Naive thymus-derived CD4-positive, alpha-beta T cell (primary cell): Measurements from ENCODE around the gene ATF7. TPM values are rescaled to one million over a fixed set of nuclear protein-coding genes. Genes with fewer than 3 reads are reported as not detected.

Experiments
- ATAC-seq: fragments of 150-1000 bp; cut with Tn5 transposase; 2 replicates; pipeline ENCODE4 v1.10.0; 2021; ENCODE audit warnings: mild to moderate bottlenecking, moderate library complexity
- CTCF ChIA-PET: fragments of 350-600 bp; sonication (Branson Sonifier 250); formaldehyde crosslinking; loops from one replicate; lab custom pipeline; 2021; ENCODE audit warnings: antibody characterized with exemption; lab: Charles Lee
- POLR2A ChIA-PET: fragments of 350-600 bp; sonication (Branson Sonifier 250); formaldehyde crosslinking; loops from one replicate; lab custom pipeline; 2021; ENCODE audit warnings: antibody characterized with exemption, inconsistent platforms; lab: Charles Lee
- DNase-seq, 9 donors: peaks; one replicate each; pipeline versions ENCODE4 v3.0.0 to v3.0.0-alpha.2; 2020 to 2022; ENCODE audit warnings: mixed read lengths in 1 of 9
- H3K27ac ChIP-seq: one replicate; pipeline ENCODE4 v1.7.0; 2013; ENCODE audit warnings: mild to moderate bottlenecking, low read depth, low read length, moderate library complexity
- H3K27me3 ChIP-seq, 2 donors: one replicate each; pipeline ENCODE4 v1.7.0; 2013; ENCODE audit warnings: low read length in 2 of 2, mild to moderate bottlenecking in 2 of 2, moderate library complexity in 2 of 2; ENCODE audit not compliant: control insufficient read depth in 2 of 2, insufficient read depth in 2 of 2
- H3K36me3 ChIP-seq, 3 experiments: 1 replicate in 2 of 3; 2 replicates in 1 of 3; pipeline ENCODE4 v1.7.0; 2013; ENCODE audit warnings: low read length in 3 of 3, mild to moderate bottlenecking in 3 of 3, moderate library complexity in 1 of 3; ENCODE audit not compliant: insufficient read depth in 3 of 3, control insufficient read depth in 2 of 3
- H3K4me1 ChIP-seq, 2 donors: one replicate each; pipeline ENCODE4 v1.7.0; 2013; ENCODE audit warnings: low read length in 2 of 2, mild to moderate bottlenecking in 2 of 2, moderate library complexity in 1 of 2; ENCODE audit not compliant: control insufficient read depth in 2 of 2, insufficient read depth in 2 of 2
- H3K4me3 ChIP-seq: 2 replicates; pipeline ENCODE4 v1.7.0; 2013; ENCODE audit warnings: mild to moderate bottlenecking, low read length
- H3K9me3 ChIP-seq, 3 experiments: 1 replicate in 2 of 3; 2 replicates in 1 of 3; pipeline ENCODE4 v1.7.0; 2013; ENCODE audit warnings: low read length in 3 of 3; ENCODE audit not compliant: control insufficient read depth in 2 of 3
- H3K27ac Mint-ChIP-seq, 9 donors: one replicate each; pipeline ENCODE4 v1.8.0; 2020 to 2022; ENCODE audit warnings: mixed read lengths in 9 of 9, mild to moderate bottlenecking in 8 of 9, moderate library complexity in 5 of 9, inconsistent platforms in 2 of 9
- H3K27me3 Mint-ChIP-seq, 5 donors: one replicate each; pipeline ENCODE4 v1.8.0; 2021 to 2022; ENCODE audit warnings: mixed read lengths in 5 of 5, mild to moderate bottlenecking in 1 of 5
- H3K36me3 Mint-ChIP-seq, 5 donors: one replicate each; pipeline ENCODE4 v1.8.0; 2020 to 2022; ENCODE audit warnings: mixed read lengths in 5 of 5, mild to moderate bottlenecking in 3 of 5, inconsistent platforms in 1 of 5
- H3K4me1 Mint-ChIP-seq, 7 donors: one replicate each; pipeline ENCODE4 v1.8.0; 2020 to 2022; ENCODE audit warnings: mixed read lengths in 7 of 7, mild to moderate bottlenecking in 3 of 7, inconsistent platforms in 1 of 7
- H3K4me3 Mint-ChIP-seq, 10 donors: one replicate each; pipeline ENCODE4 v1.8.0; 2020 to 2022; ENCODE audit warnings: mild to moderate bottlenecking in 10 of 10, mixed read lengths in 10 of 10, moderate library complexity in 6 of 10, inconsistent platforms in 2 of 10
- H3K9me3 Mint-ChIP-seq, 11 donors: one replicate each; pipeline ENCODE4 v1.8.0; 2020 to 2022; ENCODE audit warnings: mixed read lengths in 11 of 11, mild to moderate bottlenecking in 4 of 11, inconsistent platforms in 1 of 11, moderate library complexity in 1 of 11
- intact Hi-C, 2 donors: fragments of 100-400 bp; cut with micrococcal nuclease; formaldehyde crosslinking; loops; one replicate each; pipeline ENCODE4 v1.15.1; 2023
- polyA plus RNA-seq, 2 donors: library from polyadenylated mRNA; unstranded; fragments of 300-500 nt; fragmentation: Illumina TruSeq; gene quantifications; one replicate each; pipeline ENCODE4 v1.2.3, GENCODE V29; 2021
- total RNA-seq, 6 experiments: library from RNA in 5 of 6; stranded (reverse) in 5 of 6; gene quantifications; 1 replicate in 5 of 6; 2 replicates in 1 of 6; pipeline ENCODE4 v1.2.3 and lab custom pipeline; 2021 to 2026

Gene ATF7
- total and polyA plus RNA-seq, 7 experiments from 2014 or later: 14.5 to 39.5 (median 29.7) TPM

DNA sequence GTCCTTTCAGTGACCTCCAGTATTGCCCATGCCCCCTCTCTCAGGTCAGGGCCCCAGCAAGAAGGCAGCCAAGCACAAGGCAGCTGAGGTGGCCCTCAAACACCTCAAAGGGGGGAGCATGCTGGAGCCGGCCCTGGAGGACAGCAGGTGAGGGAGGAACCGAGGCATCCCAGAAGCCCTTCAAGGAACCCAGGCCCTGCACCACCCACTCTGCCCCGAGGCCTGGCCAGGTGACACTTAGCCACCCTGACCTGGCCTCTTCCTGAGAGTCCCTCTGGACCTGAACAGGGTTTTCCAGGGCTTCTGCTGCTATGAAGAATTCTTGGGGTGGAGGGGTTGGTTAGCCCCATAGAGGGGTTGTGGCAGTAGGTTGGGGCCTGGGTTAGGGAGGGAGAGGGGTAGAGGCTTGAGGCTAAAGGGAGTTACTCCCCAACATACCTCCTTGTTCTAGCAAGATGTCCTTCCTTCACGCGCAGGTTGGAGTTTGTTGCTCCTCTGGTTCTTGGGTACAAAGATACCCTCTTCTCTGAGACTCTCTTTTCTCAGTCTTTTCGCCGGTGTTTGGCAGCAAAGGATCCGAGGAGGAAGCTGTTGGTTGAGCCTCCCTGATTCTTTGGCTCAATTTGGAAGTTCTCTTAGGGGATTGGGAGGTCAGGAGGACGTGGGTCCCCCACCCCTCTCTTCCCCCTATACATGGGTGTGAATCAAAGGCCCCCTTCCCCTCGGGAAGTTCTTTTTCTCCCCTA lies 123.0 kb downstream of the ATF7 start:
- ATAC-seq (no peak), DNase-seq (no peak)
- Histone ChIP-seq H3K9me3 (no peaks in the 10 kb centered on the region), H3K27me3 (no peaks in the 10 kb centered on the region), H3K27ac (peak overlapping the region; percentile 16), H3K4me3 (no peak overlapping the region), H3K36me3 (peaks cover 0 to 40% (median 0%) of the 10 kb centered on the region in 3 experiments), H3K4me1 (peaks cover 20 to 26% of the 10 kb centered on the region in 2 donors)
- H3K4me3 Mint-ChIP-seq: peak overlapping the region in 5 of 10 donors; percentile 9 to 34 (median 16)
- peaks cover 0 to 14% (median 0%) of the 10 kb centered on the region in 5 donors for H3K36me3 Mint-ChIP-seq
- peak overlapping the region in 5 of 9 donors; percentile 12 to 74 (median 60) for H3K27ac Mint-ChIP-seq
- ChIA-PET CTCF (interaction anchor here (1.1 to 1.4 kb wide), 3 partner anchors 9 to 54 kb away, joined by 3 to 5 read pairs (median 4); no protein-coding TSS in a partner anchor), POLR2A (interaction anchor here (0.7 to 5.9 kb wide), 7 partner anchors 11 to 158 kb away, joined by 3 to 47 read pairs (median 4); partner anchors contain the start of gene PRR13)
- intact Hi-C loops: loop anchor here (5.0 to 10.0 kb wide), 2 partner anchors 281 to 448 kb away; partner anchors contain the start of gene TNS2 (in 1 of the 2)
- H3K27me3 Mint-ChIP-seq: no peaks in the 10 kb centered on the region
- H3K4me1 Mint-ChIP-seq: peaks cover 15 to 38% (median 28%) of the 10 kb centered on the region in 7 donors
- H3K9me3 Mint-ChIP-seq: peaks cover 0 to 1% (median 0%) of the 10 kb centered on the region in 11 donors

DNA sequence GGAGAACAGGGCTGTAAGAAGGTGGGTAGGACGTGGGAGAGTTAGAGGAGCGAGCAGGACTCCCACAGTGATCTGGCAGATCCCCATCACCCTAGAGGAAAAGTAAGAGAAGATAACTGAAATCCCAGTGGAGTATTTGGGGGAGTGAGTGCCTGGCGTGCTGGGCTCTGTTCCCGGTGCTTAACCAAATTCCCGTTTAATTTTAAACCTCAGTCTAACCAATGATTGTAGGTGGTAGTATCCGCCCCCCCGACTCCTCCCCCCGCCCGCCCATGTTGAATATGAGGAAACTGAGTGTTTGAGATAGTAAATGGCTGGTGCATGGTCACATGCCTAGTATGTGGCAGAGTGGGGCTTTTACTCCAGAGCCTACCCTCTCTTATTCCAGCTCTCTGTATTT lies 123.9 kb downstream of the ATF7 start:
- DNase-seq (no peak), ATAC-seq (no peak)
- Histone ChIP-seq H3K27me3 (no peaks in the 10 kb centered on the region), H3K4me1 (peaks cover 24 to 27% of the 10 kb centered on the region in 2 donors), H3K27ac (peak overlapping the region; percentile 98), H3K9me3 (no peaks in the 10 kb centered on the region), H3K36me3 (peaks cover 0 to 40% (median 0%) of the 10 kb centered on the region in 3 experiments), H3K4me3 (no peak overlapping the region)
- Mint-ChIP-seq H3K9me3 (peaks cover 0 to 1% (median 0%) of the 10 kb centered on the region in 11 donors), H3K27me3 (no peaks in the 10 kb centered on the region), H3K36me3 (peaks cover 0 to 14% (median 0%) of the 10 kb centered on the region in 5 donors), H3K4me1 (peaks cover 15 to 43% (median 36%) of the 10 kb centered on the region in 7 donors), H3K27ac (peak overlapping the region; percentile 87 to 100 (median 97)), H3K4me3 (peak overlapping the region in 7 of 10 donors; percentile 43 to 96 (median 89))
- intact Hi-C loops: loop anchor here (5.0 to 10.0 kb wide), 2 partner anchors 280 to 448 kb away; partner anchors contain the start of gene TNS2 (in 1 of the 2)
- ChIA-PET CTCF (interaction anchor here (1.1 kb wide), 1 partner anchor 53 kb away, joined by 4 read pairs; no protein-coding TSS in a partner anchor), POLR2A (interaction anchor here (0.8 to 5.9 kb wide), 6 partner anchors 11 to 181 kb away, joined by 3 to 47 read pairs (median 18); partner anchors contain the start of genes AAAS and SP1)

GRCh38 chr12:53501615-53502181 lies 124.5 kb downstream of the ATF7 start:
- no peaks in the 10 kb centered on the region for H3K27me3 ChIP-seq
- intact Hi-C loops: loop anchor here (1.0 to 10.0 kb wide), 16 partner anchors 8 to 495 kb away; partner anchors contain the start of genes ATF7 (in 2 of the 2), CALCOCO1 (in 2 of the 2), PFDN5 (in 2 of the 2) and AAAS (in 1 of the 2)
- H3K27ac ChIP-seq: peak overlapping the region; percentile 98
- no peak for DNase-seq
- no peak for ATAC-seq
- Mint-ChIP-seq H3K36me3 (peaks cover 0 to 14% (median 0%) of the 10 kb centered on the region in 5 donors), H3K4me3 (peak overlapping the region; percentile 86 to 96 (median 92)), H3K4me1 (peaks cover 15 to 49% (median 37%) of the 10 kb centered on the region in 7 donors), H3K27me3 (no peaks in the 10 kb centered on the region), H3K27ac (peak overlapping the region; percentile 87 to 100 (median 97)), H3K9me3 (peaks cover 0 to 1% (median 0%) of the 10 kb centered on the region in 11 donors)
- POLR2A ChIA-PET: interaction anchor here (0.6 to 5.9 kb wide), 25 partner anchors 10 to 495 kb away, joined by 3 to 47 read pairs (median 6); partner anchors contain the start of genes AAAS, ATF7, ATP5MC2 and EIF4B
- H3K9me3 ChIP-seq: no peaks in the 10 kb centered on the region
- H3K36me3 ChIP-seq: peaks cover 0 to 36% (median 0%) of the 10 kb centered on the region in 3 experiments
- CTCF ChIA-PET: interaction anchor here (0.6 to 1.6 kb wide), 9 partner anchors 10 to 456 kb away, joined by 3 to 7 read pairs (median 4); partner anchors contain the start of gene SP1
- H3K4me3 ChIP-seq: peak overlapping the region; percentile 70
- H3K4me1 ChIP-seq: peaks cover 24 to 27% of the 10 kb centered on the region in 2 donors

DNA sequence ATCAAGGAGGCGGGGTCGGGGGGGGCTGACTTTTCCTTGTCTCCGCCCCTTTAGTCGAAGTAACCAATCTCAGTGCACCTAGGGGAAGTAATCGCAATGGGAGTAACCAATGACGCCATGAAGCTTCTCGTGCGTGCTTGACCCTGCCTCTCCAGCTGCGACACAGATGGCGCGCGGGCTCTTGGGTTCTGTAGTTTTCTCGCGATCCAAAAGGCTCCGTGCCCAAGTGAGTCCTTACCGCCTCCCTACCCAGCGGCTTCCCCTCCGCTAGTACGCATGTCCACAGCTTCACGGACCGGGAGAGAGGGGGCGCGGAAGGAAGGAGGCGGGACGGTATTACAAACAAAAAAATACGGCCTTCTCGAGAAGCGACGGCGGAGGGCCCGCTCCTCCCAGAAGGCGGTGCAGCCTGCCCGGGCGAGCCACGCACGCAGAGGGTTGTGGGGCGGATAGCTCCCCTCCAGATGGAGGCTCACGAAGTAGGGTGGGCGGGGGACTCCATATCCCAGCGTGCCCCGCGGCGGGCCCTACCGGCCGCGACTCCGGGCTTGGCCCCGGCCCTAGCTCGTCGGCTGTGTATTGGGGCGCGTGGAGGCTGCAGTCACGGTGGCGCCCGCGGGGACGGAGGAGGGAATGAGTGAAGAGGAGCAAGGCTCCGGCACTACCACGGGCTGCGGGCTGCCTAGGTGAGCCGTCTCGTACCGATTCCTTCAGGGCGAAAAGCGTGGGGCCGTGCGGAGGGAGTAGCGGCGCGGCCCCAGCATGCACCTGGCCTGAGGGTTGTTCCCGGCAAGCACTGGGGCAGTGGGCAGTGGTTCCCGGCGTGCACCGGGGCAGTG lies 125.2 kb downstream of the ATF7 start, which contains the start of gene TARBP2:
Gene TARBP2, plus strand, starts transcription at position 508 of the 839 bp plus-strand sequence. Its CDS starts 126 bp downstream, at position 634.
- intact Hi-C loops: loop anchor here (1.0 to 10.0 kb wide), 20 partner anchors 7 to 779 kb away; partner anchors contain the start of genes AAAS (in 2 of the 2), ATF7 (in 2 of the 2), CALCOCO1 (in 2 of the 2) and CSAD (in 2 of the 2)
- peak within 1 kb of the TSS; percentile 98 for H3K27ac ChIP-seq
- H3K27me3 ChIP-seq: no peaks in the 10 kb centered on the region
- H3K9me3 ChIP-seq: no peaks in the 10 kb centered on the region
- H3K4me3 ChIP-seq: peak within 1 kb of the TSS; percentile 84
- H3K36me3 Mint-ChIP-seq: peaks cover 0 to 14% (median 0%) of the 10 kb centered on the region in 5 donors
- H3K9me3 Mint-ChIP-seq: peaks cover 0 to 1% (median 0%) of the 10 kb centered on the region in 11 donors
- H3K27me3 Mint-ChIP-seq: no peaks in the 10 kb centered on the region
- peak within 1 kb of the TSS; percentile 87 to 100 (median 97) for H3K27ac Mint-ChIP-seq
- peak within 1 kb of the TSS; percentile 86 to 96 (median 92) for H3K4me3 Mint-ChIP-seq
- peaks cover 24 to 27% of the 10 kb centered on the region in 2 donors for H3K4me1 ChIP-seq
- DNase-seq: peak; percentile 87 to 99 (median 98)
- ATAC-seq: peak; percentile 87
- peaks cover 0 to 28% (median 0%) of the 10 kb centered on the region in 3 experiments for H3K36me3 ChIP-seq
- ChIA-PET POLR2A (interaction anchor here (0.6 to 5.9 kb wide), 38 partner anchors 8 to 780 kb away, joined by 3 to 47 read pairs (median 5); partner anchors contain the start of genes AAAS, ATF7, ATP5MC2 and CBX5), CTCF (interaction anchor here (0.6 to 1.6 kb wide), 10 partner anchors 8 to 455 kb away, joined by 3 to 8 read pairs (median 4); partner anchors contain the start of gene SP1)
- H3K4me1 Mint-ChIP-seq: peaks cover 15 to 56% (median 43%) of the 10 kb centered on the region in 7 donors

DNA sequence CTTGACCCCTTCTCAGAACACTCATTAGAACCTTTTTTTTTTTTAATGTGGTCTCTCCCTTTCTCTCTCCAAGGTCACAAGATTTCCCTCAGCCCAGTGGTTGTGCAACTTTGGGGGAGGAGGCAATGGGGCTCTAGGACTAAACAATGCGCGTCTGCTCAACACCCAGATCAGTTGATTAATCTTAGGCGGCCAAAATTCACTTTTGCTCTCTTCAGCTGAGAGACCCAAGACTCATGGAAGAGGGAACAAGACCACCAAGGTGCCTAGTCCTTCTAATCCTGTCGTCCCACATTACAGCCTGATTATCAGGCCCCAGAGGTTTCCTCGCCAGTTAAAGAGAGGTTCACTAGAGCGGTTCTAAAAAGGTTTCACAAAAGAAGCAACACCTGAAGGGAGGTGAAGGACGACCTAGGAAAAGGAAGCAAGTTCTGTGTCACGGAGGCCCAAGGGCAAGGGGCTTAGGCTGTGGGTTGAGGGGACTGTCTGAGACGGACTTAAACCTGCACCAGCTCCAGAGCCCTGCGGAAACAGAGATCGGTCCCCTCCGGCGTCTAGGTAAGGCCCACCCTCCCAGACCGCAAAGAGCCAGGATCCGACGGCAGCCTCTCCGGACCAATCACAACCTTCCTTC lies 125.9 kb downstream of the ATF7 start:
- CTCF ChIA-PET: interaction anchor here (0.9 to 1.6 kb wide), 10 partner anchors 8 to 454 kb away, joined by 3 to 8 read pairs (median 4); partner anchors contain the start of gene SP1
- Mint-ChIP-seq H3K4me3 (peak overlapping the region; percentile 86 to 96 (median 92)), H3K9me3 (peaks cover 0 to 1% (median 0%) of the 10 kb centered on the region in 11 donors), H3K27ac (peak overlapping the region; percentile 87 to 100 (median 97)), H3K36me3 (peaks cover 0 to 8% (median 0%) of the 10 kb centered on the region in 5 donors), H3K27me3 (no peaks in the 10 kb centered on the region), H3K4me1 (peaks cover 15 to 60% (median 46%) of the 10 kb centered on the region in 7 donors)
- ATAC-seq (no peak), DNase-seq (peak in 2 of 9 donors; percentile 42 to 88)
- Histone ChIP-seq H3K36me3 (peaks cover 0 to 21% (median 0%) of the 10 kb centered on the region in 3 experiments), H3K9me3 (no peaks in the 10 kb centered on the region), H3K27me3 (no peaks in the 10 kb centered on the region), H3K27ac (peak overlapping the region; percentile 98), H3K4me1 (peaks cover 24 to 27% of the 10 kb centered on the region in 2 donors), H3K4me3 (peak overlapping the region; percentile 84)
- POLR2A ChIA-PET: interaction anchor here (0.7 to 5.9 kb wide), 34 partner anchors 8 to 781 kb away, joined by 3 to 47 read pairs (median 6); partner anchors contain the start of genes AAAS, ATF7, ATP5MC2 and CBX5
- intact Hi-C loops: loop anchor here (1.0 to 10.0 kb wide), 13 partner anchors 8 to 780 kb away; partner anchors contain the start of genes AAAS (in 1 of the 2), ATF7 (in 1 of the 2), ATP5MC2 (in 1 of the 2) and CALCOCO1 (in 1 of the 2)
